Esophagus muscularis mucosa (tissue), 4 donors: ENCODE results near the gene ZNF256.

ENCODE experiments used
- CTCF ChIP-seq, 3 experiments: fragments of 200-600 bp in 2 of 3; fragments of 450-650 bp in 1 of 3; sonication (generic) in 2 of 3; IDR thresholded peaks; one replicate each; pipeline ENCODE4 v1.5.1; 2017 to 2019; ENCODE audit warnings: antibody characterized with exemption in 3 of 3, mild to moderate bottlenecking in 2 of 3, moderate library complexity in 1 of 3
- EP300 ChIP-seq: sonication (generic); formaldehyde crosslinking; IDR thresholded peaks from one replicate; pipeline ENCODE4 v1.6.1; 2017; ENCODE audit warnings: antibody characterized with exemption
- POLR2A ChIP-seq: fragments of 450-650 bp; IDR thresholded peaks from one replicate; pipeline ENCODE4 v1.6.1; 2017; ENCODE audit warnings: antibody characterized with exemption, moderate library complexity, mild to moderate bottlenecking, low read depth
- POLR2AphosphoS5 ChIP-seq, 2 donors: sonication (generic); formaldehyde crosslinking; IDR thresholded peaks; one replicate each; pipeline ENCODE4 v1.6.1; 2017; ENCODE audit warnings: antibody characterized with exemption in 2 of 2

GRCh38 chr19:57992841-57993240 lies 45.3 kb upstream of the ZNF256 start:
- TF ChIP-seq CTCF (IDR thresholded peaks at IDR 0.05) (no peak), EP300 (no peak), POLR2AphosphoS5 (IDR thresholded peaks at IDR 0.05) (no peak), POLR2A (no peak)
